Measurements from ENCODE around the gene PDLIM3.

- TF ChIP-seq CTCF (IDR thresholded peaks at IDR 0.05; ENCODE audit: insufficient read depth, low read length) (no peak), POLR2AphosphoS5 (IDR thresholded peaks at IDR 0.05; ENCODE audit: low read depth) (no peak), SPI1 (IDR thresholded peaks at IDR 0.05; ENCODE audit: borderline replicate concordance, low read depth) (no peak)
Measured at GRCh38 chr4:185463541-185463940, 71.8 kb downstream of the PDLIM3 start.
